DMS79 (cell line): ENCODE data around the gene CFAP70.
A peak's percentile ranks its signal among the peaks of the same experiment; 100 is the strongest.
"Not testable (repeated sequence)": the region's sequence is repeated elsewhere in the genome, so short reads cannot be mapped to it uniquely, and the experiment has no call there.

Experiments used
- DNase-seq: peaks from one replicate; lab custom pipeline; 2025; lab: John Stamatoyannopoulos, UW

The CFAP70 gene

DNA sequence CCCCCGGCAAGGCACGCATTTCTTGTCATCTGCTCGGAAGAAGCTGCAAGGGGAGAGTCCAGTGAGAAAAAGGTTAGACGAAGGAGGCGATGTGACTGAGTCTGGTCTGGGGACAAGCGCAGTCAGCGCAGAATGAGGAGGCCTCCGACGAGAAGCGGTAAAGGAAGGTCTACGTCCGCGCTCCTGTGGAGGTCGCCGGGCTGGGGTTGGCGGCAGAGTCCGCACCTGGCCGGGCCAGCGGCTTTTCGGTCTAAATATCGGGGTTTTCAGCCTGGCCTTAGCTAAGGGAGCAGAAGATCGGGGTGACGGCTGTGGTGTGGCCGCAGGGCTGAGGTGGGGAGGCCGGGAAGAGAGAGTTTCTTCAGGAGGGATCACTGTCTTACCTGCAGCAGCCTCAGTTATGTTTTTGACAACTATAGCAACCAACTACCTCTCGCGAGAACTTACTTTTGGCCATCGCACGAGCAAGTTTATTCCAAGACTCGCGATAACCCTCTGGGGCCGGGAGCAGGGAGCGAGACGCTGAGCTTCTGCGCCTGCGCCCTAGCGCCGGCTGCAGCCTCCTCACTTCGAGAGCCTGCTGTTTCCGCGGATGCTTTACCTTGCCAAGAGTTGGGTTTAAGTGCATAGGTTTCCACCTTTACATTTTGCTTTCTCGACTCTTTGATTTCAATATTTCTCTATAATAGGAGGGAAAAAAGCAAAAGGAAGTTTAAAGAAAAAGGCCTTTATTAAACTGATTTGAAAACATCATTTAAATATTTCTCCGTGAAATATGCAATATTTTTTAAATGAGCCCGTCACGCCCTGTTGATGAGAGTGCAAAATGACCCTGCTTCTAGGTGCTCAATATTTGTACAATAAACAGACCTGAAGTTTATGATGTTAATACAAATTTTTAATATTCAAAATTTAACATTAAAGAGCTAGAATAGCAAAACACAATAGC is at the start of gene CFAP70:
Gene CFAP70, minus strand, starts transcription at position 534 of the 949 bp plus-strand sequence. CDS start 4,068 bp downstream, outside the sequence.
- DNase-seq: peak; percentile 76

DNA sequence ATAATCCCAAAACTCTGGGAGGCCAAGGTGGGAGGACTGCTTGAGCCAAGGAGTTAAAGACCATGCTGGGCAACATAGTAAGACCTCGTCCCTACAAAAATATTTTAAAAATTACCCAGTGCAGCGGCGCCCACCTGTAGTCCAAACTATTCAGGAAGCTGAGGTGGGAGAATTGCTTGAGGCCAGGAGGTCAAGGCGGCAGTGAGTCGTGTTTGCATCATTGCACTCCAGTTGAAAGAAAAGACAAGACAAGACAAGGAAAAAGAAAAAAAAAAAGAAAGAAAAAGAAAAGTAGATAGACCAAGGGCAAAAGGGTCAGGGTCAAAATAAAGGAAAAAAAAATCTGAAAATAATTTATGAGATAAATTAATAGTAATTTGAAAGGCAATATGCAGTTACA is 49.4 kb upstream of the CFAP70 start:
- no peak for DNase-seq

DNA sequence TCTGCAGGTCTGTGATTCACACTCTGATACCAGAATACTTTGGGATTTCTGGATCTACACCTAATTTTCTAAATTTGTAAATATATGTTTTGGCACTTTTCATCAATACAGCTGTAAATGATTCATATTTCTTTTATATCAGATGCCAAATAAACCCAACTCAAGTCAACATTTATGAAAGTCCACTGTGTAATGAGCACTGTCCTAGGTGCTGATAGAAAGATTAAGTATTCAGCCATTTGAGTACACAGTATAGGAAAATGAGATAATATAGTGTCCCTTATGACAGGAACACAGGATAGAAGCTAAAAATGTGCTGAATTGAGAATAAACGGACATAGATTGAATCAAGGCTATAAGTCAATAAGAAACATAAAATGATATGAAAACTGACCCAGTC is 48.8 kb upstream of the CFAP70 start:
- no peak for DNase-seq

DNA sequence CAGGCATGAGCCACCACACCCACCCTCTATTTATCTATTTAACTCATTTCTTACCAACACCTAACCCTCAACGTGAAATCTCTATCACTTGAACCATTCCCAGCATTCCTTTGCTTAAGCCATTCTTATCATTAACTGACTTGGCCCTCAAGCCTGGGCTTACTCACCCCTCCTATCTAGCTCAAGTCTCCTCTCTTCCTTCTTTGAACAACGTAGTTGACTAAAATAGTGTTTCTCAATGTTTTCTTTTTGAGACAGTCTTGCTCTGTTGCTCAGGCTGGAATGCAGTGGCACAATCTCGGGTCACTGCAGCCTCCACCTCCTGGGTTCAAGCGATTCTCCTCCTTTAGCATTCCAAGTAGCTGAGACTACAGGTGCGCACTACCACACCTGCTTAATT is 48.2 kb upstream of the CFAP70 start:
- no peak for DNase-seq

DNA sequence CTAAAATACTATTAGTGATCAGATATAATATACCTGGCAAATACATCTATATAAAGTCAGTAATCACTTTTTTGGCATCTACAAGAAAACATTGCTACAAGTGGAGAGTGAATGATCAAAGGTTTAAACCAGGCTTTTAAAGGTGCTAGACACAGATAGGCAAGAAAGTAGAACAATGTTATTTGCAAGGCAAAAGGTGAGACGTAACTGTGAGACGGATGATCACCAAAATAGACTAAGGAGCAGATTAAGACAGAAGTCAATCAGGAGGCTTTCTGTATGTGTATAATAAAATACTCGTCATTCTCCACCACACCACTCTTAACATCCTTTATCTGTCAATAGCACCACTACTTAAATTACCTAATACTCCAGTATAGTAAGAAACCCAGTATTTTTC is 46.9 kb upstream of the CFAP70 start:
- DNase-seq: no peak

DNA sequence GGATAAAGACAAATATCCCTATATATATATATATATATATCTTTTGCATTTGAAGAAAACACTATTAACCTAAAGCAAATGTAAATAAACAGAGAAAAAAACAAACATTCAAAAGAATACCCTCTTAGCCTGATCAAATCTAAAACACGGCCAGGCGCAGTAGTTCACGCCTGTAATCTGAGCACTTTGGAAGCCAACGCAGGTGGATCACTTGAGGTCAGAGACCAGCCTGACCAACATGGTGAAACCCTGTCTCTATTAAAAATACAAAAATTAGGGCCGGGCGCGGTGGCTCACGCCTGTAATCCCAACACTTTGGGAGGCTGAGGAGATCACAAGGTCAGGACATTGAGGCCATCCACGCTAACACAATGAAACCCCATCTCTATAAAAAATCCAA is 46.0 kb upstream of the CFAP70 start:
- DNase-seq: no peak

DNA sequence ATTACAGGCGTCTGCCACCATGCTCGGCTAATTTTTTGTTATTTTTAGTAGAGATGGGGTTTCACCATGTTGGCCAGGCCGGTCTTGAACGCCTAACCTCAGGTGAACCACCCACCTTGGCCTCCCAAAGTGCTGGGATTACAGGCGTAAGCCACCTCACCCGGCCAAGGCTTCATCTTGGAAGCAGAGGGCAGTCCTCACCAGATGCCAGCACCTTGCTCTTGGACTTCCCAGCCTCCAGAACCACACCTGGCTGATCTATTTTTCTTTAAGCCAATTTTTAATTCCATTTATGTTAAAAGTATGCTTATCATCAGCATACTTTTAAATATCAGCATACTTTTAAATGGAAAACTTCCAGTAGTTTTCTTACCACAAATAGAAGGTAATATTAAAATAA is 43.0 kb upstream of the CFAP70 start:
- DNase-seq: no peak

DNA sequence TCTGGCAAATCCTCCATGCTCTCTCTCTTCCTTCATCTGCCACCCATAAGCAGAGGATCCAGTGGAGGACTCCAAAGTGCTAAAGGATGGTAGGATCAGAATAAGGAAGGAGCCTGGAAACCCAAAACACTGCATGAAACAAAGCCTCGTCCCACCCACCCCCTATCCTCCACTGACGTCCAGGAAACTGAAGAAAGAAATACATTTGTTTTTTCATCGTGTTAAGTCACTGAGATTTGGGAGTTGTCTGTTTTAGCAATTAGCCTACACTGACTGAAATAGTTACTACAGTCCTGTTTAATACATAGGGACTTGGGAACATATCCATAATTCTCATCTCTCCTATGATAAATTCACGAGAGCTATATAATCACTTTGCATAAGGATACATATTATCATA is 40.4 kb upstream of the CFAP70 start:
- DNase-seq: no peak

DNA sequence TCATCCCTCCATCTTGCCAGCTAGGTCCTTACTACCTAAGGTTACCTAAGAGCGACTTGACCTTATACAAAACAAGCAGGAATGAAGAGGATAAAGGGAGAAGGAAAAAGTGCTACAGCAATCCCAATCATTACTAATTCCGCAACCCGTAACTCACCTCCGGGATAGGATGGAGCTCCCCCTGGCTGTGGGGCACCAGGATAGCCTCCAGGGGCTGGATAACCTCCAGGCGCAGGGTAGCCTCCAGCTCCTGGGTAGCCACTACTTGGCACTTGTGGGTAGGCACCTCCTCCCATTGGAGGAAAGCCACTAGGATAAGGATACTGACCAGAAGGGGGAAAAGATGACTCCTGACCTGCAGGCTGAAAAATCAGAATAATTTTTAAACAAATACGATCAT is 39.4 kb upstream of the CFAP70 start:
- no peak for DNase-seq

DNA sequence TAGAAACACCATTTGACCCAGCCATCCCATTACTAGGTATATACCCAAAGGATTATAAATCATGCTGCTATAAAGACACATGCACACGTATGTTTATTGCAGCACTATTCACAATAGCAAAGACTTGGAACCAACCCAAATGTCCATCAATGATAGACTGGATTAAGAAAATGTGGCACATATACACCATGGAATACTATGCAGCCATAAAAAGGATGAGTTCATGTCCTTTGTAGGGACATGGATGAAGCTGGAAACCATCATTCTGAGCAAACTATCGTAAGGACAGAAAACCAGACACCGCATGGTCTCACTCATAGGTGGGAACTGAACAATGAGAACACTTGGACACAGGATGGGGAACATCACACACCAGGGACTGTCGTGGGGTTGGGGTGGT is 35.7 kb upstream of the CFAP70 start:
- DNase-seq: not testable (repeated sequence)

DNA sequence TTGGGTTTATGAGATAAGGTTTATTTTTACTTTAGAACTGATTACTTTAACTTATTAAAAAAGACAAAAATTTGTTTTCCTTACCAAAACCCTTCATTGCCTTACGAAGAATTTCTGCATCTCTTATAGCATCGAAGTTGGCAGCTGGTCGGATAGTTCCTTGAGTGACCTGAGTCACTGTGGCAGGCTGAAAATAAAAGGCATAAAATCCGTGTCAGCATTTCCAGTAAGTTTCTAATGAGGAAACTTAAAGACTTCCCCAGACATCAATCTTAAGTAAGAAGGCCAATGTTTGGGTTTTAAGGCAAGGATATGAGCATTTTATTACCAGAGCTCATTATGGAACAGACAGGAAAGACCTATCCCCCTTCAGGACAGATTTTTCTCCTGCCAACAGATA is 29.6 kb upstream of the CFAP70 start:
- no peak for DNase-seq

DNA sequence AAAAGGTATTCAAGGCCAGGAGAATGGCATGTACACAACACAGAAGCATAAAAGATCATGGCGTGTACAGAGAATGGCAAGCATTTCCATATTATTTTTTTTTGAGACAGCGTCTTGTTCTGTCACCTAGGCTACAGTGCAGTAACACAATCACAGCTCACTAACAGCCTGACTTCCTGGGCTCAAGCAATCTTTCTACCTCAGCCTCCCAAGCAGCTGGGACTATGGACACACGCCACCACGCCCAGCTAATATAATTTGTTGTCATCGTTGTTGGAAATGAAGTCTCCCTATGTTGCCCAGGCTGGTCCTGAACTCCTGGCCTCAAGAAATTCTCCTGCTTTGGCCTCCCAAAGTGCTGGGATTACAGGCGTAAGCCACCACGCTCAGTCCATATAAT is 27.9 kb upstream of the CFAP70 start:
- DNase-seq: no peak

DNA sequence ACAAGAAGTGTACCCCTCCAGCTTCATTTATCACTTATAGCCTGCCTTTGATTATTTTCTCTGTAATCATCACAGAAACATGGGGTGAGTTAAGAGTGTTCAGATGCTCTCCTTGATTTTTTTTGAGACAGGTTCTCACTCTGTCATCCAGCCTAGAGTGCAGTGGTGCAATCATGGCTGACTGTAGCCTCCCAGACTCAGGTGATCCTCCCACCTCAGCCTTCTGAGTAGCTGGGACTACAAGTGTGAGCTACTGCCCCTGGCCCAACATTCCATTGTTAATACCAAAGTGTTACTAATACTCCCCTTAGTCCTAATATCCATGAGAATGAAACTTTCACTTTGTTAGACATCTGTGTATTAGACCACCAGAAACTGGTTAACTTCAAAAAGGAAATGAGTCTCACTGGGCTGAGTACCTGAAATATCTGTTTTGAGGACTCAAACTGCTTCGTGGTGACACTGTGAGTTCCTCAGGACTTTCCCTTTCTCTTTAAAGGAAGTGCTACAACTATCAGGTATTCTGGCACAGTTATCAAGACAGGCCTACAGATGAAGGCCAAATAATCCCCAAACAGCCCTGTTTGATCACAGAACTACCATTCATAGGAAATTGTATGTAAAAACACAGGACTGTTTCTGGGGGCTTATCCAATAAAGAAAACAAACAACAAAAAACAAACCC is 20.5 kb upstream of the CFAP70 start:
- no peak for DNase-seq

DNA sequence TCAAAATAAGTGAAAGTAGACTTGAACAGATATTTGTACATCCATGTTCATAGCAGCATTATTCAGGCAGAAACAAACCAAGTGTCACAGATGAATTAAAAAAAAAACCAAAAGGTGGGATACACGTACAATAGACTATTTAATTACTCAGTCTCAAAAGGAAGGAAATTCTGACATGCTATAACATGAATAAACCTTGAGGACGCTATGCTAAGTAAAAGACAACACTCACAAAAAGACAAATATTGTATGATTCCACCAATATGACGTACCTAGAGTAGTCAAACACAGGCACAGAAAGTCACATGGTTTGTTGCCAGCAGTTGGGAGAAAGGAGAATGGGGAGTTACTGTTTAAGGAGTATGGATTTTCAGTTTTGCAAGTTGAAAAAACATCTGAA is 18.0 kb upstream of the CFAP70 start:
- DNase-seq: no peak

DNA sequence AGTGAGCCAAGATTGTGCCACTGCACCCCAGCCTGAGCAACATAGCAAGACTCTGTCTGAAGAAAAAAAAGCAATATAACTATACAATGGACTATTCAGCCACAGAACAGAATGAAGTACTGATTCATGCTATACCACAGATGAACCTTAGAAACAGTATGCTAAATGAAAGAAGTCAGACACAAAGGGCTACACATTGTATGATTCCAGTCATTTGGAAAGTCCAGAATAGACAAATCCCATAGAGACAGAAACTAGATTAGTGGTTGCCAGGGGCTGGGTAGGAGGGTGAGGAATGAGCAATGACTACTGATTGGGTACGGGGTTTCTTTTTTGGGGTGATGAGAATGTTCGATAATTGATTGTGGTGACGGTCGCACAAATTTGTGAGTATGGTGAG is 9.6 kb upstream of the CFAP70 start:
- DNase-seq: no peak

DNA sequence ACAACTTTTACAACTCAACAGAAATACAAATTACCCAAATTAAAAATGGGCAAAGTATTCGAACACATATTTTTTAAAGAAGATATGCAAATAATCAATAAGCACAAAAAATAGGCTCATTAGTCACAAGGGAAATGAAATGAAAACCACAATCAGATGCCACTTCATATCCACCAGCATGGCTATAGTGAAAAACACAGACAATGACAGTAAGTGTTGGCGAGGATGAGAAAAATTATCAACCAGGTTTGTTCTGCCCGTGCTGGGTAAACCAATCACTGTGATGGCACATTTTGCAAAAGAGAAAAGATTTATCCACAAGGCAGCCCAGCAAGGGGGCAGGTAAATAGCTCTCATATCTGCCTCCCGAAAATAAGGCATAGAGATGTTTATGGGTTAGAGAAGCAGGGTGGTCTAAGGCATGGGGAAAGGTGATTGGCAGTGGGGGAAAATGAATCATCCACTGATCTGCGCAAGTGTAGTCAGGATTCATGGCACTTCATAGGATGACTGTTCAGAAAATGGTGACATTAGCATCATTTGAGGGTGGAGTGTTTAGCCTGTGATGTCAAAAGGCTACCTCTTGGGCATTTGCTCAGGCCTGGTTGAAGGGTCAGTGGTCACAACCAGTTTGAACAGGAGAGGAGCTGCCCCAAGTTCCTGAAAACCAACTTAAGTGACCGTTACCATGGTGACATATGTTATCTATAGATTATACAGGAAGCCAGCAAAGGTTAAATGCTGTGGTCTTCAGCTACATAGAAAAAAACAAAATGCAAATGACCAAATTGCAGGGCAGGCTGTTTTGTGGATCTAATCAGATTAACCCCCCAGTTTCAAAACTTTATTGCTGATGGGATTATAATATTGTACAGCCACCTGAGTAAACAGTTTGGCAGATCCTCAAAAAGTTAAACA is 8.0 kb upstream of the CFAP70 start:
- DNase-seq: no peak

DNA sequence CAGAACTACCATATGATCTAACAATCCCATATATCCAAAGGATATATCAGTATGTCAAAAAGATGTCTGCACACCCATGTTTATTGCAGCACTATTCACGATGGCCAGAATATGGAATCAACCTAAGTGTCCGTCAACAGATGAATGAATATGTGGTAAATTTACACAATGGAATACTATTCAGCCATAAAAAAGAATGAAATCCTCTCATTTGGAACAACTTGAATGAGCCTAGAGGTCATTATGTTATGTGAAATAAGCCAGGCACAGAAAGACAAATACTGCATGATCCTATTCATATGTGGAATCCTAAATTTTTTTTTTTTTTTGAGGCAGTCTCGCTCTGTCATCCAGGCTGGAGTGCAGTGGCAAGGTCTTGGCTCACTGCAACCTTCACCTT is 6.3 kb upstream of the CFAP70 start:
- no peak for DNase-seq

DNA sequence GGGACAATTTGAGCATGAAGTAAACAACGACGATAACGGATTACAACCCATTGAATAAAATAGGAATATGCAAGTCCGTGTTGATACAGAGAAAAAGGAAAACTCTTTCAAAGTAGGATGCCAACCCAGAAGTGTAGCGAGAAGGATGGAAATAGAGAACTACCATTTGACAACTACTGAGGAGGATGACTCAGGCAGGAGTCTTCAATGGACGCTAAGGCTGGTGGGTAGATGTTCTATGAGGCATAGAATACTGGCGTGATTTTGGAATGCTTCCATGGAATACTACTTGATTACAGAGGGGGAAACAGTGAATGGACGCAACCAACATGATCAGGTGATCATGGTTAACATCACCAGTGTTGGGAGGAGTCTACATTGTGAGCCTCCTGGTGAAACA is 828 bp upstream of the CFAP70 start:
- peak; percentile 42 for DNase-seq

DNA sequence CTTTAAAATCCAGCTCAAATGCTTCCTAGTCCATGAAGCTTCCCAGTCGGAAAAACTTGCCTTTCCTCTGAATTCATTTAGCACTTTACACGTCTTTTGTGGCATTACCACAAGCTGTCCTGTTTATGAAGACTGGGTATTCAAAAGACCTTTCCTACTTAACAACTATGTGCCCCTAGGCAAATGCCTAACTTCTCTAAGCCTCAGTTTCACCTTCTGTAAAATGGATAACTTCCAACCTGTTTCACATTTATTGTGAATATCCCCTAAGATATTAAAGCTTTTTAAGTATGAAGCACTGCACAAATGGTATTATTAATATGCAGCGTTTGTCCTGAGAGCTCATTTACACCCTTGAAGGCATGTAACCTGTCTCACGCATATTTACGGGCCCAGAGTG is 843 bp downstream of the CFAP70 start:
- no peak for DNase-seq

DNA sequence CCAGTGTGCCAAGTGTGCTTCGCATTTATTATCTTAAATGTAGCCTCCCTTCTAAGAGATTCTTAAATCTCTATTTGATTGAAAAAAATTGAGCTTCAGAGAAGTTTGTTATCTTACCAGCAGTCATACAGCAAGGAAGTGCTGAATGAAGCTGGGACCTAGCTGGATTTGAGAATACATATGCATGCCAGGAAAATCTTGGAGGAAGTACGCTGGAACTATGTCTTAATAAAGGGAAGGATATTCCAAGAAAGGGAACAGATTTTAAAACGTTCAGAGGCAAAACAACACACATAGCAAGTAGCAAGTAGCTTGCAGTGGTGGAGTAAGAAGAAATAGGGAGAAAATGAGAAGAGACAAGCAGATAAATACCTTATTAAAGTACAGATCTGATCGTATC is 1.5 kb downstream of the CFAP70 start:
- DNase-seq: no peak

DNA sequence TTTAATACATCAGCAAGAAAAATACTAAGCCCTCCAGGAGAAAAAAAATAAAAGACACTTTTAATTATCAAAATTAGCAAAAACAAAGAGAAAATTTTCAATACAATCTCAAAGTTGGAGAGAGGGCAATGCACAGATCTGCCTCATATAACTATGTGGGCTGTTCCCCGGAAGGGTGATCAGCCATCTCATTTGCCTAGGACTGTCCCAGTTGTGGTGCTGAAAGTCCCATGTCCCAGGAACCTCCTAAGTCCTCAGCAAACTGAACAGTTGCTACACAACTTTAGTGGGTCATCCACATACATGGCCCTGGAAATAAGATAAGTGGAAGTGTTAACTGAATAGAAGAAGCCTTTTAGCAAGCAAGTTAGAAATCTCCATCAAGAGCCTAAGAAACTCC is 14.4 kb downstream of the CFAP70 start:
- no peak for DNase-seq

DNA sequence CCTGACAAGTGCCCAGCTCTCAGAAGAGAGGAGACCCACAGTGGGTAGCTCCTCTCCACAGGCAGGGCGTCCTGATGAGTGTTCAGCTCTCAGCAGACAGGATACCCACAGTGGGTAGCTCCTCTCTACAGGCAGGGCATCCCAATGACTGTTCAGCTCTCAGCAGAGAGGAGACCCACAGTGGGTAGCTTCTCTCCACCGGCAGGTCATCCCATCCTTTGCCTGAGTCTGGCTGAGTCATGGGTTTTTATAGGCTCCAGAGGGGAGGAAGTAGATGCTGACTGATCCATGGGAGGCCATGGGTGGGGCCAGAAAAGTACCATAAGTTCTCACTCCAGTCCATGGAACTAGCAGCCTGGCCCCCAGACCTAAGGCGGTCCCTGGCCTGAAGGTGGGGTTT is 18.5 kb downstream of the CFAP70 start:
- DNase-seq: no peak
